SIG-M5 (cell line): ENCODE data around the gene ANGPT4.
"Not testable (repeated sequence)": the region's sequence is repeated elsewhere in the genome, so short reads cannot be mapped to it uniquely, and the experiment has no call there.

ENCODE experiments used
- DNase-seq: peaks from one replicate; lab custom pipeline; 2025; lab: John Stamatoyannopoulos, UW

Gene ANGPT4

DNA sequence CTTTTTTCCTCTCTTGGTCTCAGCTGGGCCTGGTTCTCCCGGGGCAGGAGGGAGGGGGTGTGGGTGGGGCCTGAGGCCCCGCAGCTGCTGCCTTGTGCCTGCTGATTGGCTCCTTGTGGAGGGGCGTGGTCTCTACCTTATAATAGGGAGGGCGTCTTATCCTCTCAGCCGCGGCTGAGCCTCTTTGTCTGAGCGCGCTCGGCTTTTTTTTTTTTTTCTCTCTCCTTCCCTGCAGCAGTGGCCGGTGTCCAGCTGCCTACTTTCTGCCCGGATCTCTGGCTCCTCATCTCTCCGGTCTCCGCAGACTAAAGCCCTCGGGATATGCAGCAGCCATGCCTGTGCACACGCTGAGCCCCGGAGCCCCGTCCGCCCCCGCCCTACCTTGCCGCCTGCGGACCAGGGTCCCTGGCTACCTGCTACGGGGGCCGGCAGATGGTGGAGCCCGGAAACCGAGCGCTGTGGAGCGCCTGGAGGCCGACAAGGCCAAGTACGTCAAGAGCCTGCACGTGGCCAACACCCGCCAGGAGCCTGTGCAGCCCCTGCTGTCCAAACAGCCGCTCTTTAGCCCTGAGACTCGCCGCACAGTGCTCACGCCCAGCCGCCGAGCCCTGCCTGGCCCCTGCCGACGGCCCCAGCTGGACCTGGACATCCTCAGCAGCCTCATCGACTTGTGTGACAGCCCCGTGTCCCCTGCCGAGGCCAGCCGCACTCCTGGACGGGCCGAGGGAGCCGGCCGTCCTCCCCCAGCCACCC lies 71.5 kb downstream of the ANGPT4 start:
- peak; percentile 67 for DNase-seq

DNA sequence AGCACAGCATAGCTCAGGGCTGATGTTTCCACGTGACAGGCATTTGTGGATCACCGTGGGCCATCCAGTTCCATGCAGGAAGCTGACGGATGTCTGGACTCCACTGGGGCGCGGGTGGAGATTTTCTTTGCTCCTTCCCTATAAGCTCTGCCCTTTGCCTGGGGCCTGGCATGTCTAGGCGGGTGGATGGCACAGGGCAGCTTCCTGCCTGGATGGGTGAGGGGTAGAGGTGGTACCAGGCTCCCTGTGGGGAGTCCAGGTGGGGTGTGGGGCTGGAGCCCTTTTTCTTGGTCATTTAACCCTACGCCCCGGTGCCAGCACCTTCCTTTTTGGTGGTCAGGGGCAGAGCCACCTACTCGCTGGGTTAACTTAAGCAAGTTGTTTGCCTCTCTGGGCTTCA lies 72.2 kb downstream of the ANGPT4 start:
- DNase-seq = no peak

DNA sequence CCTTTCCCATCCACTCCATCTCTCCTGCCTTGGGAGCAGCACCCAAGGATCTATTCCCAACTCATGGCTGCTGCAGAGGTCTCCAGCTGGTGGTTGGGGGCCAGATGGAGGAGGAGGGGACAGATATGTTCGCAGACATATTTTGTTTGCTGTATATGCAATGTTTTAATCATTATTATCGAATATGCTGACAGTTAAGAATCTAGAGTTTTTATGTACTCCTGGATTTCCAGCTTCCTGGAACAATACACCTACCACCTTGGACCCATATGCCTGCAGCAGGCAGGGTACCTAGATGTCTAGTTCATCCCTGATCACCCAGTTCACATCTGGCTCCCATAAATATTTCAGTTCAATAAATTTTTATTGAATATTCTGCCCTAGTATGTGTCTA lies 73.6 kb downstream of the ANGPT4 start:
- no peak for DNase-seq

DNA sequence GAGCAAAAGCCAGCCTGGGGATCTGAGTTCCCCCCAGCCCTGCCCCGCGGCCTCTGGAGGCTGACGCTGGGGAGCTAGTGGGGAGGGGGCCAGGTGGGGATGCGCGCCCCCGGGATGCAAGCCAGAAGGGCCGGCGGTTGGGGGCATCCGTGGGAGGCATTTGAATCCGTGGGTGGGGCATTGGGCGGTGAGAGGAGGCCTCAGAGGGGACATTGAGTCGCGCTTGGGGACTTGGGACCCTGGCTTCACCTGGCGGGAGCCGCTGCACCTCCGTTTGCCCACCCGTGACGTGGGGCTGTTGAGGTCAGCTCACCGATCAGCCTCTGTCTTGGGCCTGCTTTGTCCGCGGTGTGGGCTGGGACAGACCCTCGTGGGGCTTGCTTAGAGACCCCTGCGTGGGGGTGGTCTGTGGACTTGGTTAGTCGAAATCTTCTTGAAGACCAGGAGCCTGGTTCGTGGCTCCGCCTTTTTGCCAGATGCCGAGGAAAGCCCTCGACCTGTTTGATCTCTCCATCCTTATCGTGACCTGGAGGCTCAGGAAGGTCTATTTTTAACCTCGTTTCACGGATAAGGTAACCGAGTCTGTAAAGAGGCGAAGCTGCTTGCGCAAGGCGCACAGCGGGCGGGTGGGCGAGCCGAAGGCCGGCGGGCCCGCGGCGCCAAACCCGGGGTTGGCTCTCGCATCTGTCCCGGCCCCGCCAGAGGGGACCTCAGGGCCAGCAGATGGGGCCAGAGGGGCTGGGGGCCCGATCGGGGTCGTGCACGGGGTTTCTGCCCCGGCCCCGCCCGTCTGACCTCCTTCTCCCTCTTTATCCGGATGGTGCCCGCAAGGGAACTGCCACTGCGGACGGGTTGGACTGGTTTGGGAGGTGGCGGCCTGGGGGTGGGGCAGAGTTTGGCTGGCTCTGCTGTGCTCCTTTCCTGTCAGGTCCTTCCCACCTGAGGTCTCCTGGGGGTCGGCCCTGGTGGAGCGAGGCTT lies 74.3 kb downstream of the ANGPT4 start:
- DNase-seq = no peak

DNA sequence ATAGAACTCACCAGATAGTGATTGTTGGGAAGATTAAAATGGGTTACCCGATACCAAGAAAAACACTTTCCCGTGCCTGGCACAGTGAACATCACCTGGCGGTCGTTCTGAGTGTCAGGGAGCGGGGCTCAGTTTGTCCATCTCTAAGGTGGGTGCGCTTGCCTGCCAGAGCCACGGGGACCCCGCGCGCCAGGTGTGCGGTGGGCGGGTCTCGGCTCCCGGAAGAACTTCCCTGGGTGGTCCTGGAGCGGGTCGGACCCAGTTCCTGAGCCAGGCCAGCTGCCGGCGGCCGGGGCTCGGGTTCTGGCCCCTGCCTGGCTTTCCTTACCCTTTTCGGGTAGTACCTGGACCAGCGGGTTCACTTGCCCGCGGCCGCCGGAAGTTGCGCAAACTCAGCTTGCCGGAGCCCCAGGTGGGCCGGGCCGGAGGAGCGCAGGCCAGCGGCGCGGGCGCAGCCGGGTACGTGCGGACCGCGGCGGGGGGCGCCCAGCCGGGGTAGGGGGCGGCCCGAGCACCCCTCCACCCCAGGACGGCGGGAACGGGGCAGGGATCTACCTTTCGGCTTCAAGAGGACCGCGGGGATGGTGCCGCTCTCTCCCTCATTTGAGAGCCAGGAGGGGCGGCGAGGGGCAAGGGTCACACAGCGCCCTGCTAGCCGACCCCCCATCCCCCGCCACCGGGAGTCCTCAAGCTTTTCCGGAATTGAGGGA lies 75.1 kb downstream of the ANGPT4 start:
- no peak for DNase-seq

DNA sequence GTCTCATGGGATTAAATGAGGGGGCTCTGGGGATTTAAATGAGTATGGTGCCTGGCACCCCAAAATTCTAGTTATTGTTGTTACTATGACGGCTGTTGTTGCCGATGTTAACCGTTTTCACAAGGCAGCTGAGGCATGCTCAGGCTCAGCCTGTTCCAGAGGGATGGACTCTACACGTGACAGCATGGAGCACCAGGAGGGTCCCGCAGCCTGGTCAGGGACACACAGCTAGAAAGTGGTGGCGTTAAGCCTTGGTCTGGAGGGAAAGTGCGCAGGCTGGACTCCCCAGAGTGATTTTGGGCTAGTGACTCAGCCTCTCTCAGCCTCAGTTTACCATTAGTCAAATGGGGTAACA lies 75.7 kb downstream of the ANGPT4 start:
- no peak for DNase-seq

DNA sequence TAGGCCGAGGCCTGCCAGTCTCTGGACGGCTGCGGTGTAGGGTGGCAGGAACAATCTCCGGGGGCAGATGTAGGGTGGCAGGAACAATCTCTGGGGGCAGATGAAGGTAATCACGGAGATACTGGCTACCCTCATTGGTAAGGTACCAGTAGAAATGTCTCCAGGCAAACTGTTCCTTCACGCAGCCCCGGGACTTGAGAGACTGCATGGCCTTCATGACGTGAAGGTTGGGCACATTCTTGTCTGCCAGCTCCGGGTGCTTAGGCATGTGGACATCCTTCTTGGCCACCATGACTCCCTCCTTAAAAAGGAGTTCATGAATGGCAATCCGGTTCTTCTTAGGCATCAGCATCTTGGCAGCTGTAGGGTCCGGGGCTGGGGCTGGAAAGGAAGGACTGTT lies 76.5 kb downstream of the ANGPT4 start:
- no peak for DNase-seq

DNA sequence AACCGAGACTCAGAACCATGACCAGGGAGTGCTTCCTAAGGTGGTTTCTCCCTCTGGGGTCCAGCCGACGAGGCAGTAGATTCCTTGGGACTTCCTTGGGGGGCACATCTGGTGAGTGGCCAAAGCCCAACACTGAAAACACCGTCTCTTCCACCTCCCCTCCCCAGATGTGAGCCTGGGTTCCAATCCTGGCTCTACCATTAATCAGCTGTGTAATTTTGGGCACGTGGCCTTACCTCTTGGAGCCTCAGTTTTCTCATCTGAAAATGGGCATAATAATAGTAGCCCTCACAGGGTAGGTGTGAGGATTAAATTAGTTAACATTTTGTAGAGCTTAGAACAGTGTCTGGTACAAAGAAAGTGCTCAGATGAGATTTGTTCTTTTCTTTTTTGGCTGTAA lies 77.1 kb downstream of the ANGPT4 start:
- DNase-seq = no peak

DNA sequence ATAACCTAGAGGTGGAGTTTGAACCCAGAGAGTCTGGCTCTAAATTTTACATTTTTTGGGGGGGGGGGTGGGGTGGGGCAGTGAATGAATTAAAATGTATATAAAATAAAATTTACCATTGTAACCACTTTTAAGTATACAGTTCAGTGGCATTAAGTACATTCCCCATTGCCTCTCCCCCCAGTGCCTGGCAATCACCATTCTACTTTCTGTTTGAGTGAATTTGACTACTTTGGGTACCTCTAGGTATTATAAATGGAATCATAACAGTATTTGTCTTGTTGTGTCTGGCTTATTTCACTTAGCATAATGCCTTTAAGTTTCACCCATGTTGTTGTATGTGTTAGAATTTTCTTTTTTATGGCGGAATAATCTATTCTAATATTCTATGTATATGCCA lies 79.9 kb downstream of the ANGPT4 start:
- DNase-seq = no peak

DNA sequence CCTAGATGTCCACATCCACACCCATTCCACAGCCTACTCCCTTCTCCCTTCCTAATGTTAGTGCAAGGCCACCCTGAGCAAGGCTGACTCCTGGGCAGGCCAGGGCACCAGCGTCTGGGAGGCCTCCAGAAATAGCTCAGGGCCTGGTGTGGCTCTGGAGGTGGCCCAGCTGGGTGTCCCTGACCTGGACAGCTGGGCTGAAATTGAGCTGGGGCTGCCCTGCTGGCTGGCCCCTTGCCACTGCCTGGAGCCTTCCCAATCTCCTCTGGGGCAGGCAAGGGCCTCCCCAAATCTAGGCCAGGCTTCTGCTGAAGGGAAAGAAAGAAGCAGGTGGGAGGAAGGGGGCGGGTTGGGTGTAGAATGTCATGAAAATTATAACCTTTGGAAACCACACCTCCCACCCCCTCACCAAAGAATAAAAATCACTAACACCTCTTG lies 80.5 kb downstream of the ANGPT4 start:
- no peak for DNase-seq

DNA sequence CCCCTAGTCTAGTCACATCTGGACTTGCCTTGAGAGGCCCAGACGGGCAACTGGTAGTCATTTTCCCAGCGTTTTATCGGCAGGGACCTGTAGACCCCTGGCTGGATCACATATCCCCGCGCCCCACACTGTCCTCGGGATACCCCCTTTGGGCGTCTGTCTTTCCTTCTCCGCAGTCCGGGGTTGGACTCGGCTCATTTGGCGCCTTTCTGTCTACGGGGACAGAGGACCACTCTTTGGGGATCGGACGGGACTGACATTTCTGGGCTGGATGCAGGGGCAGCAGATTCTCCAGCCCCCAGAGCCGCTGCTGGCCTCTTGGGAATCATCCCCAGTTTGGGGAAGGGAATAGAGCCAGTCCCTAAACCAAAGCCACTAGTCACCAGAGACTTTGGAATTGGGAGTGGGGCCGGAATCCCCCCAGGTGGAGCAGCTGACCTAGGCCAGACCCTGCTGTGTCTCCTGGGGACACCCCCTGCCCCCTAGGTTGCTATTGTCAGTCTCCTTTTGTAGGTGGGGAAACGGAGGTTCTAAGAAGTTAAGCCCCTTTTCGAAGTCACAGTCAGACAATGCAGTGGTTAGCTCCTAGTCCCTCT lies 81.9 kb downstream of the ANGPT4 start:
- DNase-seq = no peak

DNA sequence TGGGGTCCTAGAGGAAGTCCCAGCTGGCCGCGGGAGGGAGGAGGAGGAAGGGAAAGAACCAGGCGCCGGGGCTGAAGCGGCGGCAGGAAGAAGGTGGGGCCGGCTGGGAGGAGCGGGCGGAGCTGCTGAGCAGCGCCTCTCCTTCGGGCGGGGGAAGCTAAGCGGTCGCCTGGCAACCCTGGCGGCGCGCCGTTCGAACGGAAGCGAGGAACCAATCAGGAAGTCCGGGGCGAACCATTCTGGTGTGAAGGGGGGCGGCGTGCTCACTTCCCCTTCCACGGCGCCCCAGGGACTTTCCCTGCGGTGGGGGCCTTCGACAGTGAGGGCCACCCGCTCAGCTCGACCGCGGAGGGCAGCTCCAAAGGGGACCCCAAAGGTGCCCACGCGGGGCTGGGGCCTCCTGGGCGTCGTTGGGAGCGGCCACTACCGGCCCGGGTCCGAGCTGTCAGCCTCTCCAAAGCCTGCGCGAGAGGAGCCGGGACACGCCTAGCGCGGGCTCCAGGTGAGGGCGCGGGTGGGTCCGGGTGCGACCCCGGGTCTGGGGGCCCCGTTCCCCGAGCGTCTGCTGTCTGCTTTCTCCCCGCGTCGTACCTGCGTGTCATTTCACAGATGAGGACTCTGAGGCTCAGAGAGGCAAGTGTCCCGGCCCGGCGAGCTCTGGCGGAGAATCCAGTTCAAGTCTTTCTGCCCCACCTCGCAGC lies 82.5 kb downstream of the ANGPT4 start, which contains the start of gene FAM110A:
Gene FAM110A (plus strand): TSS at position 266 of the 701 bp plus-strand sequence. CDS start 11,090 bp downstream, outside the sequence.
- DNase-seq = peak; percentile 65

DNA sequence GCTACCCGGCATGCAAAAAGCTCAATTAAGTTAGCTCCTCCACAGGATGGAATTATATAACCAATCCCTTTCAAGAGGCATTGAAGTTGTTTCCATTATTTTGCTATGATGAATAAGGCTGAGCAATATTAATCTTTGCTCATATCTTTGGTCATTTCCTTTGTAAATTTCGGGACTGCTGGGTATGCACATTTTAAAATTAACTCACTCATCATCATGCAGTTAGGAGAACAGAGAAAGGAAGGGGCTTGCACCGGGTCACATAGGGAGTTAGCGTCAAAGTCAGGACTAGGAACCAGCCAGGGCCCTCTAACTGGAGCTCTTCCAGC lies 83.0 kb downstream of the ANGPT4 start:
- no peak for DNase-seq

DNA sequence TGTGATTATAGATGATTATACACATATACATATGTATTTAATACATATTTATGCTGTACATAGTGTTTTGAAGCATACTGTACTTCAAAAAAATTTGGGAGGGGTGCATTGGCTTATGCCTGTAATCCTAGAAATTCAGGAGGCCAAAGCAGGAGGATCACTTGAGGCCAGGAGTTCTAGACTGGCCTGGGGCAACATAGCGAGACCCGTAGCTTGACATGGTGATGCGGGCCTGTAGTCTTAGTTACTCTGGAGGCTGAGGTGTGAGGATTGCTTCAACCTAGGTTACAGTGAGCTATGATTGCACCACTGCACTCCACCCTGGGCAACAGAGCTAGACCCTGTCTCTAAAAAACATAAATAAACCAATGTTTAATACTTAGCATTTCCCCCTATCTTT lies 84.2 kb downstream of the ANGPT4 start:
- no peak for DNase-seq

DNA sequence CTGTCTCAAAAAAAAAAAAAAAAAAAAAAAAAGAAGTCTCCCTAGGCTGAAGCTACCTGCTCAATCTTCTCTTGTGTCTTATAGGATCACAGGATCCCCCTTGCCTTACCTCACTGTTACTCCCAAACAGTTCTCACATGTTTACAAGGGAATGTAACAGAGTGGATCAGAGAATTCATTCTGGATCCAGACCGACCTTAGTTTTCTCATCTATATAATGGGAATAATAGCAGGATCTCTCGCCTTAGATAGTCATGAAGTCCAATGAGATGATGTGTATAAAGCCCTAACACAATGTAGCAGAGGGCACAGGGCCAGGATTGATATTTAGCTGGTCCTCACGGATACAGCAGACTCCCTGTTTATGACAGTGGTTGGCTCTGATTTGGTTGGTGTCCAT lies 84.9 kb downstream of the ANGPT4 start:
- DNase-seq = no peak

DNA sequence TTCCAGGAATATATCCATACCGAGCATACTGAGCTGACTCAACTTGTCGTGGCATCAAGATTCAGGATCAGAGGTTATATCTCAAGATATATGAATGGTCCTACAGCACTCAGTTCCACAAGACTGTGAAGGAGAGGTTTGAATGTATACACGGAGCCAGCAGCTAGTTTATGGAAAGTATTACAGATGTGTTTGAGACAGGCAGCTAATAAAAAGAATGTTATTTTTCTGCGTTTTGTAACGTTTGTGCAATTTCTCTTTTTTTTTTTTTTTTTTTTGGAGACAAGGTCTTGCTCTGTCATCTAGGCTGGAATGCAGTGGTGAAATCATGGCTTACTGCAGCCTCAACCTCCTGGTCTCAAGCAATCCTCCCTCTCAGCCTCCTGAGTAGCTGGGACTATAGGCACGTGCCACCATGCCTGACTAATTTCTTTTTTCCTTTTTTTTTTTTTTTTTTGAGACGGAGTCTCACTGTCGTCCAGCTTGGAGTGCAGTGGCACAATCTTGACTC lies 86.1 kb downstream of the ANGPT4 start:
- DNase-seq = no peak

DNA sequence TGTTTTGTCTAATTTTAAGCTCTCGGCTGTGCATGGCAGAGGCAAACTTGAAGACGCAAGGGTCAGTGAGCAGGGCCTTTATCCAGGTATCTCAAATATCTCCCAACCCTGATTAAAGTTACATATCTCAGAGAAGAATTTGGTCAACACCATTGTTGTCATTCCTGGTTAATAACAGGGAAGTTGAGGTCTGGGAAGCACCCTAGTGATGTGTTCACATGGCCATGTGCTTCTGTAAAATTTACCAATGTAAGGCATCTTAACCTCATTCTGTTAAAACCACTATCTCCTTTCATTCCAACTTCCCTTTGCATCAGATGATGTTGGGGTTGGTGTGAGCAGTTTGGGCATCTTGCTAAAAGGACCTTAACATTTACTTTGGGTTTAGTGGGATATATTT lies 86.6 kb downstream of the ANGPT4 start:
- DNase-seq = no peak

DNA sequence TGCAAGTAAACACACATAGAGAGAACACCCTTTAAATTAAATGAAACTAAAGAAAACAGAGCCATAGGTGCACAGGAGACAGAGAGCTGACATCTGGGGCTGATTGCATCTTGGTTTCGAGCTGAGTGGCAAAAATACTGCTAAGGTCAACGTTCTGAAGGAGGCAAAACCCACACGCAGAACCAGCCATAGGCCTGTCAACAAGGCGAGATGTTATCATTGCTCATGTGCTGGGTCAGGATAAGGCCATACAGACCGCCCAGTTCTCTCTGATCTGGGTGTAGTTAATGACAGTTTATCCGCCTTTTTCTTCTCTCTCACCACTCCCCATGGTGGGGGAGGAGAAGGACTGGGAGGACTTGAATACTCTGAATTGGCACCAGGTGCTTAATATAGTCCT lies 87.1 kb downstream of the ANGPT4 start:
- DNase-seq = no peak

DNA sequence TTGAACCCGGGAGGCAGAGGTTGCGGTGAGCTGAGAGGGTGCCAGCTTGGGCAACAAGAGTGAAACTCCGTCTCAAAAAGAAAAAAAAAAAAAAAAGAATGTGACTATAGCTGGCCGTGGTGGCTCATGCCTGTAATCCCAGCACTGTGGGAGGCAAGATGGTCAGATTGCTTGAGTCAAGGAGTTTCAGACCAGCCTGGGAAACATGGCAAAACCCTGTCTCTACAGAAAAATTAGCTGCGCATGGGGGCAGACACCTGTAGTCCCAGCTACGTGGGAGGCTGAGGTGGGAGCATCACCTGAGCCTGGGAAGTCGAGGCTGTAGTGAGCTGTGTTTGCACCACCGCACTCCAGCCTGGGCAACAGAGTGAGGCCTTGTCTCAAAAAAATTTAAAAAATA lies 88.2 kb downstream of the ANGPT4 start:
- DNase-seq = not testable (repeated sequence)

DNA sequence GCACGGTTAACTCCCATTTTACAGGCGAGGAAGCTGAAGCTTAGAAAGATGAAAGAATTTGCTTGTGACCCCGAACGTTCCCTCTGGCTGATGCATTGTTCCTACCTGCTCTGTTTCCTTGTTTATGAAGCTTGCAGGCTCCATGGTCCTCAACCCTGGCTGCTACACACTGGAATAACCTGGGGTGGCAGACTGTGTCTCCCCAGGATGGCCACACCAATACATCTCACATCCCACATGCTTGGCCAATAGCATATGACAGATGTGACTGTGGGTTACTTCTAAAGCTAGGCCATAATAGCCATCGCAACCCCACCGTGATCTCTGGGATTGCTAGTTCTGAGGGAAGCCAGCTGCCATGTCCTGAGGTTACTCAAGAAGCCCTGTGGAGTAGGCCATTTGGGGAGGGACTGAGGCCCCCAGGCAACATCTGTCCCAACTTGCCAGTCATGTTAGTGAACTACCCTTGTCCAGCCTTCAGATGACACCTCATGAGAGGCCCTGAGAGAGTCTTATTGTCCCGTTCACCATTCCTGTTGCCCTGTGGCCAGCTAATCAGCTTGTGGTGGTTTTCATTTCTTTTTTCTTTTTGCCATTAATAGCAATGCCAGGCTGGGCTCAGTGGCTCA lies 89.3 kb downstream of the ANGPT4 start:
- DNase-seq = no peak
